Lung (tissue), 16 donors: ENCODE measurements around the gene KIF26B. TPM values are rescaled to one million over a fixed set of nuclear protein-coding genes. Genes with fewer than 3 reads are reported as not detected.

Source experiments
- ATAC-seq: fragments of 200-7000 bp; cut with Tn5 transposase; one replicate; pipeline ENCODE4 v1.9.1; 2020; ENCODE audit warnings: moderate number of reproducible peaks; ENCODE audit not compliant: insufficient read depth, low FRiP score
- DNase-seq, 3 donors: peaks; one replicate each; pipeline ENCODE4 v3.0.0-alpha.2; 2013 to 2017
- H3K27ac ChIP-seq, 2 donors: one replicate each; pipeline ENCODE4 v1.5.1; 2013; ENCODE audit warnings: mild to moderate bottlenecking in 2 of 2, moderate library complexity in 2 of 2, control low read depth in 1 of 2, inconsistent platforms in 1 of 2, low read depth in 1 of 2, low read length in 1 of 2
- H3K27me3 ChIP-seq, 3 donors: one replicate each; pipeline ENCODE4 v1.5.1; 2013; ENCODE audit warnings: low read length in 2 of 3; ENCODE audit not compliant: control insufficient read depth in 3 of 3, insufficient read depth in 3 of 3
- H3K36me3 ChIP-seq, 4 donors: one replicate each; pipeline ENCODE4 v1.5.1; 2013; ENCODE audit warnings: low read length in 4 of 4, mild to moderate bottlenecking in 1 of 4, moderate library complexity in 1 of 4; ENCODE audit not compliant: control insufficient read depth in 4 of 4, insufficient read depth in 4 of 4
- H3K4me1 ChIP-seq, 5 donors: one replicate each; pipeline ENCODE4 v1.5.1; 2013; ENCODE audit warnings: low read length in 5 of 5, mild to moderate bottlenecking in 2 of 5, moderate library complexity in 1 of 5; ENCODE audit not compliant: control insufficient read depth in 5 of 5, insufficient read depth in 5 of 5
- H3K4me3 ChIP-seq: one replicate; pipeline ENCODE4 v1.5.1; 2013; ENCODE audit warnings: mild to moderate bottlenecking, control low read depth, moderate library complexity
- H3K9ac ChIP-seq, 2 donors: one replicate each; pipeline ENCODE4 v1.5.1; 2013; ENCODE audit warnings: low read length in 2 of 2, control low read depth in 1 of 2; ENCODE audit not compliant: insufficient read depth in 1 of 2
- H3K9me3 ChIP-seq, 4 donors: one replicate each; pipeline ENCODE4 v1.5.1; 2013; ENCODE audit warnings: low read length in 3 of 4, mild to moderate bottlenecking in 1 of 4, moderate library complexity in 1 of 4; ENCODE audit not compliant: control insufficient read depth in 4 of 4, insufficient read depth in 3 of 4
- CTCF ChIP-seq: IDR thresholded peaks from 2 replicates; pipeline ENCODE4 v1.5.1; 2012; ENCODE audit warnings: mild to moderate bottlenecking; ENCODE audit errors: control extremely low read depth, extremely low read depth
- WGBS, 2 donors: extraction: QIAGEN DNeasy Blood & Tissue Kit; methylation state at CpG; one replicate each; pipeline ENCODE4 v1.1.7; 2013; 5-methylcytosine and 5-hydroxymethylcytosine counted together
- long read RNA-seq, 5 donors: transcript quantifications; one replicate each; lab custom pipeline, GENCODE V29; 2026
- polyA plus RNA-seq, 2 donors: library from polyadenylated mRNA; stranded (reverse); fragments of 200-250 nt; gene quantifications; one replicate each; pipeline ENCODE4 v1.2.1, GENCODE V29; 2013
- total RNA-seq, 2 donors: library from RNA; depleted of rRNA in 1 of 2; stranded (reverse); fragments of >200 nt in 1 of 2; gene quantifications; one replicate each; pipeline ENCODE4 v1.2.1, GENCODE V29; 2014 to 2021
- donor health status: control.
- donor health status: control.
- donor health status: Bipolar disorder and iron deficiency.
- donor health status: healthy.
- donor health status: DM: yes; HTN: yes; CAD: no.

KIF26B gene
- total RNA-seq (1 to 10 TPM; 2.7 to 6.7 TPM), polyA plus RNA-seq (1 to 10 TPM in 1 of 2 donors, under 1 TPM in 1; 0.61 to 1.7 TPM)
- long read RNA-seq, donor 1: 0 reads
- long read RNA-seq, donor 2: 0 reads
- long read RNA-seq, donor 3: 0 reads
- long read RNA-seq, donor 4, partial matches to known transcripts: 0 of 11 reads
- long read RNA-seq, donor 4, other reads (novel, unspliced or antisense): 11 of 11 reads
- long read RNA-seq, donor 5, partial matches to known transcripts: 0 of 1 reads
- long read RNA-seq, donor 5, other reads (novel, unspliced or antisense): 0 of 1 reads

GRCh38 chr1:245154429-245155271 lies at the start of gene KIF26B:
KIF26B (plus strand) TSS chr1:245154985; CDS start chr1:245155425, 440 bp downstream.
- Histone ChIP-seq H3K9ac (peak within 1 kb of the TSS in 1 of 2 donors; percentile 39), H3K27me3 (peaks cover 0 to 11% (median 9%) of the 10 kb centered on the region in 3 donors), H3K4me1 (peaks cover 0 to 30% (median 3%) of the 10 kb centered on the region in 5 donors), H3K9me3 (no peaks in the 10 kb centered on the region), H3K4me3 (peak within 1 kb of the TSS; percentile 54), H3K36me3 (no peaks in the 10 kb centered on the region), H3K27ac (peak within 1 kb of the TSS in 1 of 2 donors; percentile 57)
- ATAC-seq (peak; percentile 6), DNase-seq (peak; percentile 64 to 69 (median 69))
- 0 to 1% methylated on average over 80 to 83 of the region's 83 CpGs for WGBS, 2 donors
- no peak for TF ChIP-seq CTCF

- ATAC-seq (no peak), DNase-seq (no peak)
- Histone ChIP-seq H3K4me1 (peaks cover 0 to 5% (median 0%) of the 10 kb centered on the region in 5 donors), H3K27ac (no peak overlapping the region), H3K9ac (no peak overlapping the region), H3K27me3 (no peaks in the 10 kb centered on the region), H3K36me3 (no peaks in the 10 kb centered on the region), H3K4me3 (no peak overlapping the region), H3K9me3 (no peaks in the 10 kb centered on the region)
- no peak for TF ChIP-seq CTCF
- WGBS, 2 donors: 98 to 100% methylated on average over 3 of the region's 3 CpGs
Measured at GRCh38 chr1:245105042-245105441, 49.7 kb upstream of the KIF26B start.

GRCh38 chr1:245105815-245106410 lies 48.9 kb upstream of the KIF26B start:
- Histone ChIP-seq H3K27ac (no peak overlapping the region), H3K36me3 (no peaks in the 10 kb centered on the region), H3K9ac (no peak overlapping the region), H3K27me3 (no peaks in the 10 kb centered on the region), H3K4me3 (no peak overlapping the region), H3K9me3 (no peaks in the 10 kb centered on the region), H3K4me1 (peaks cover 0 to 5% (median 0%) of the 10 kb centered on the region in 5 donors)
- no peak for TF ChIP-seq CTCF
- DNase-seq (no peak), ATAC-seq (no peak)
- WGBS, 2 donors: 93 to 94% methylated on average over 5 of the region's 5 CpGs
